ENCODE results near the gene NHS.

DNA sequence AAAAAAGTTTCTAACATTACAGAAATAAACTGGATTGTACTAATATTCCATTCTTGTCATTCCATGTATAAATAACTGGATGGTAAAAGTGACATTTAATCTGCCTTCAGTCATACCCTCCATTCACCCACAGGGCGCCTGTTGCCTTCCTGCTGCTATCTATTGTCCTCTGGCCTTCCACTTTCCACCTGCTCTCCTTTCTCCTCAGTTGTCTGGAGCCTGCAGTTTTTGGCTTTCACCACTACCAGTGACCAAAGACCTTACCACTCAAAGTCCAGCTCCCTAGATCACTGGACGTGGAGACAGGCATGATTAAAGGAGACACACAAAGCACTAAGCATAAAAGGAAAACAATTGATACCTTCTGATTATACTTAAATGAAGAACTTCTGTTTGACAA lies 46.2 kb upstream of the NHS start:
- TF ChIP-seq CTCF (IDR thresholded peaks at IDR 0.05), result no peak
- no peak for TF ChIP-seq ESRRA (IDR thresholded peaks at IDR 0.05; ENCODE audit: borderline replicate concordance, low read length)
- no peak for TF ChIP-seq MAZ (IDR thresholded peaks at IDR 0.05; ENCODE audit: borderline replicate concordance, low read depth, low read length)
- no peak for TF ChIP-seq CEBPB (IDR thresholded peaks at IDR 0.05)
- TF ChIP-seq POLR2A (IDR thresholded peaks at IDR 0.05; ENCODE audit: low read length), result no peak
- no peak for TF ChIP-seq MAFK (IDR thresholded peaks at IDR 0.05; ENCODE audit: partially characterized antibody)
- no peak for TF ChIP-seq POLR2AphosphoS2 (conservative IDR thresholded peaks at IDR 0.05; ENCODE audit: low read length)
- no peak for TF ChIP-seq HDAC2 (IDR thresholded peaks at IDR 0.05)
- no peak for TF ChIP-seq RFX5 (IDR thresholded peaks at IDR 0.05)

Measured in A549 (cell line).